ENCODE results near the gene GALNT2. TPM values are rescaled to one million over a fixed set of nuclear protein-coding genes. Genes with fewer than 3 reads are reported as not detected.

GALNT2 gene
- total RNA-seq, 3 donors from 2014 or later: 29.5 to 59.1 (median 55.2) TPM

DNA sequence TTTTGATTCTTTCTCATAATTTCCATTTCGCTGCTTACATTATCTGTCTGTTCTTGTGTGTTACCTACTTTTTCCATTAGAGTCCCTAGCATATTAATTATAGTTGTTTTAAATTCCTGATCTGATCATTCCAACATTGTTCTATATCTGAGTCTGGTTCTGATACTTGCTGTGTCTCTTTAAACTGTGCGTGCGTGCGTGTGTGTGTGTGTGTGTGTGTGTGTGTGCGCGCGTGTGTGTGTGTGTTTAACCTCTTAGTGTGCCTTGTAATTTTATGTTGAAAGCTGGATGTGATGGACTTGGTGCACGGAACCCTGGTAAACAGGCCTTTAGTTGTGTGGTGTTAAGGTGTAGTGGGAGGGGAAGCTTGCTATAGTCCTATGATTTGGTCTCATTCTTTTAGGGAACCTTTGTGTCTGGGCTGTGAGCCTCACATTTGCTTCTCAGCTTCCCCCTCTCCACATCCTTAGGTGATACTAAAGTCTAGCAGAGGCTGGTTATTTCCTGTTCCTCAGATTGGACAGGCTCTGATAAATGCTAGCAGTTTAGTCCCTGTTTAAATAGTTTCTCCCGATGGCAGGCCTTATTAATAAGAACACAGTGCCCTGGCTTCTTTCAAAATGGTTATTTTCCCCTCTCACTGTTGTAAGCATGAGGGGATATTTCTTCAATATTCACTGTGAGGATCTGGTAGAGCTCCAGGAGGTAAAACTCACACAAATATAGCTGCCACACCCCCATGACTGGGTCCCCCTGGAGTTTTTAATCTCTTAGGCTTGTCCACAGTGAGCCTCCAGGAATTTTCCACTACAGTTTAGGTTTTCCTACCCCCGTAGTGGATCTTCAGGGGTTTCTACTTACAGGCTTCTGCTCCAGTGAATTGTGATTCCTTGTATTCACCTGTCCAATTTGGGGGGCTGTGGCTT is 118.3 kb downstream of the GALNT2 start:
- ATAC-seq: peak; percentile 64
- TF ChIP-seq, protein P1, sequence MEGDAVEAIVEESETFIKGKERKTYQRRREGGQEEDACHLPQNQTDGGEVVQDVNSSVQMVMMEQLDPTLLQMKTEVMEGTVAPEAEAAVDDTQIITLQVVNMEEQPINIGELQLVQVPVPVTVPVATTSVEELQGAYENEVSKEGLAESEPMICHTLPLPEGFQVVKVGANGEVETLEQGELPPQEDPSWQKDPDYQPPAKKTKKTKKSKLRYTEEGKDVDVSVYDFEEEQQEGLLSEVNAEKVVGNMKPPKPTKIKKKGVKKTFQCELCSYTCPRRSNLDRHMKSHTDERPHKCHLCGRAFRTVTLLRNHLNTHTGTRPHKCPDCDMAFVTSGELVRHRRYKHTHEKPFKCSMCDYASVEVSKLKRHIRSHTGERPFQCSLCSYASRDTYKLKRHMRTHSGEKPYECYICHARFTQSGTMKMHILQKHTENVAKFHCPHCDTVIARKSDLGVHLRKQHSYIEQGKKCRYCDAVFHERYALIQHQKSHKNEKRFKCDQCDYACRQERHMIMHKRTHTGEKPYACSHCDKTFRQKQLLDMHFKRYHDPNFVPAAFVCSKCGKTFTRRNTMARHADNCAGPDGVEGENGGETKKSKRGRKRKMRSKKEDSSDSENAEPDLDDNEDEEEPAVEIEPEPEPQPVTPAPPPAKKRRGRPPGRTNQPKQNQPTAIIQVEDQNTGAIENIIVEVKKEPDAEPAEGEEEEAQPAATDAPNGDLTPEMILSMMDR (IDR thresholded peaks at IDR 0.05): no peak
- Histone ChIP-seq H3K4me1 (ENCODE audit: low read depth) (peaks cover 7% of the 10 kb centered on the region), H3K36me3 (ENCODE audit: low read depth) (no peaks in the 10 kb centered on the region), H3K9me3 (no peaks in the 10 kb centered on the region), H3K4me3 (no peak overlapping the region)
- DNase-seq: peak in 1 of 3 donors; percentile 40
- intact Hi-C loops (cut with DNase I, micrococcal nuclease): no loop called here

DNA sequence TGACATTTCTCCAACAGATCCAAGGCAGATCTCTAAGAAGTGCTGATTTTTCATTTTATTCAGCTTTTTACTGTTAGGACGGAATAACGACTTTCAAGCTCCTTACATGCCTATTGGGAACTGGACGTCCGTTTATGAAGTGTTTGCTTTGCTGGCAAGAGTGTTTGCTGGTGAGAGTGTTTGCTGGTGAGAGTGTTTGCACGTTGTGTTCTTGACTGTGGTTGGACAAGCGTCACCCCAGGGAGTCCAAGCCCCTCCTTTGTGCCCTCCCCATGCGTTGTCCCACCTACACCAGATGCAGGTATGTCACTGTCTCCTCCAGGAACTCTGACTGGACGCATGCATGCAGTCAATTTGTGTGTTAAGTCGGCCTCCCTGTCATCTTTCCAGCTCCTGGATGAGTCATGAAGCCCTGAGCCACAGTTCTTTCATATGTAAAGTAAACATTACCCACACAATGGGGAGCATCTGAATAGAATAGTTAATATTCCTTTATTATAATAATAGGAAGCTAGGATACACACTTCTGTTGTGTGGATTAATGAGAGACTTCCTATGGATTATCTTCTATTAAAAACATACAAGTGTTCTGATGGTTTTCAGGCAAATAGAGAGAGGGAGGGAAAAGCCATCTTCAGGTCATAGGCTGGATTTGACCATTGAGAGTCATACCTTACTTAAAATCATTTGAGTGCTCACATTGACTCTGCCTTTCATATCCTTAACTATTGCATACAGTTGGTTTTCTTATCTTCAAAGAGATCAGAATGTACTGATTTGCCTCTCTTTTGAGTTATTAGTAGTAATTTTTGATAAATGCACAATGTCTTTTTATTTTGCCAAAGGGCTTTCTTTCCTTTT is 119.2 kb downstream of the GALNT2 start:
- Histone ChIP-seq H3K9me3 (no peaks in the 10 kb centered on the region), H3K4me3 (no peak overlapping the region), H3K36me3 (ENCODE audit: low read depth) (no peaks in the 10 kb centered on the region), H3K4me1 (ENCODE audit: low read depth) (peaks cover 7% of the 10 kb centered on the region)
- TF ChIP-seq, protein P1 (IDR thresholded peaks at IDR 0.05): no peak
- DNase-seq (peak; percentile 73 to 83 (median 78)), ATAC-seq (peak; percentile 98)
- intact Hi-C loops (cut with DNase I, micrococcal nuclease): no loop called here

DNA sequence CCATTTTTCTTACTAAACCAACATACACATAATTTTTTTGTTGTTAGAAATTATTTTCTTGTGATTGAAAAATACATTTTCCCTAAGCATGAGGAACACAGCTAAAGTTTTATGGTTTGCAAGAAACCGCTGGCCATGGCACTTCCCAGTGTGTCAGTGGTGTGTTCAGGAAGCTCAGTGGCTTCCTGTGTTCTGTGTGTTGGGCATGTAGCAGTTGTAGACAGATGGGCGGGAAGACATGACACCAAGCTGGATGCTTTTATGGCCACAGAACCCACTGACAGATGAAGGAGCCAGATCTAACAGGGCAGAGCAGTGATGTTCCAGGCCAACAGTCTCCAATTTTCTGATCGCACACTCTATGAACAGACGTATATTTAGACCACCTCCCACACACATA is 119.8 kb downstream of the GALNT2 start:
- Histone ChIP-seq H3K36me3 (ENCODE audit: low read depth) (no peaks in the 10 kb centered on the region), H3K9me3 (no peaks in the 10 kb centered on the region), H3K4me1 (ENCODE audit: low read depth) (peaks cover 7% of the 10 kb centered on the region), H3K4me3 (no peak overlapping the region)
- DNase-seq: no peak
- TF ChIP-seq, protein P1 (IDR thresholded peaks at IDR 0.05): no peak
- no peak for ATAC-seq
- intact Hi-C loops (cut with DNase I, micrococcal nuclease): no loop called here

DNA sequence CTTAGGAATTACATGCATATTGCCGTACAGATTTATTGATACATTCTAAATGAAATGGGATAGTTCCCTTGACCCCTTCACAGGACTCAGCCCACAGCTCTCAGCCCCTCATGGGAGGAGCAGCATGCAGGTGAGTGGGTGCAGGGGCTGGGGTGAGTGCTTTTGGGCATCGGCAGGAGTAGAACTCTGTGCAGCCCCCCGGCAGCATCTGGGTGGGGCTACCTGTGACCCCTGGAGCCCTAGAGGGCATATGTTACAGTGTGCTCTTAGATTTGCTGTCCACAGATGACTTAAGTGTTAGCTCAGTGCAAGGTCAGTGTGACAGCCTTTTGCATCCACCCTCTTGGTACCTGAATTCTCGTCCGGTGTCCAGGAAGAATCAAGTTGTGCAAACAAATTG is 120.3 kb downstream of the GALNT2 start:
- TF ChIP-seq, protein P1 (IDR thresholded peaks at IDR 0.05): no peak
- ATAC-seq: no peak
- H3K4me1 ChIP-seq (ENCODE audit: low read depth): peaks cover 7% of the 10 kb centered on the region
- no peaks in the 10 kb centered on the region for H3K36me3 ChIP-seq (ENCODE audit: low read depth)
- no peaks in the 10 kb centered on the region for H3K9me3 ChIP-seq
- no peak overlapping the region for H3K4me3 ChIP-seq
- intact Hi-C loops (cut with DNase I, micrococcal nuclease): no loop called here
- DNase-seq: no peak

DNA sequence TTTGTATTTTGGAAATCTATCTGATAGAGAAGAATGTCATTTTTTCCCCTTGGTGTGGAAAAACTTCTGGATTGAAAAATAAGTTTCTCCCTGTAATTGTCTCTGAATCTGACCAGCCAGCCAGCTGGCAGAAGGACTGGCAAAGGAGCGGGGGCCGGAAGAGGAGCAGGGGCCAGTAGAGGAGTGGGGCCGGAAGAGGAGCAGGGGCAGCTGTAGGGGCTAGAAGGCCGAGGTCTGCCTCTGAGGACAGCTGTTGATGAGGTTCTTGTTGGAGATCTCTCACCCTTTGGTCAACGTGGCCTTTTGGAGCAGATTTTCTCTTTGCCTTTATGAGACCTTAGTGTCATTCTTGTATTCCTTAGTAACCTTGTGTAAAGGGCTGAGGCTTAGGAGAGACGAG is 121.8 kb downstream of the GALNT2 start:
- no peak overlapping the region for H3K4me3 ChIP-seq
- no peak for DNase-seq

More for the DNA sequence above, 121.8 kb downstream of the GALNT2 start:
- H3K9me3 ChIP-seq: no peaks in the 10 kb centered on the region
- ATAC-seq: no peak
- H3K4me1 ChIP-seq (ENCODE audit: low read depth): peaks cover 7% of the 10 kb centered on the region
- TF ChIP-seq, protein P1 (IDR thresholded peaks at IDR 0.05): no peak
- intact Hi-C loops (cut with DNase I, micrococcal nuclease): no loop called here
- no peaks in the 10 kb centered on the region for H3K36me3 ChIP-seq (ENCODE audit: low read depth)

All from mucosa of descending colon (tissue), 3 donors.